Superior temporal gyrus (tissue), 1 donor: ENCODE data around the gene DLK2.
"Not testable (repeated sequence)": the region's sequence is repeated elsewhere in the genome, so short reads cannot be mapped to it uniquely, and the experiment has no call there.

Experiments
- DNase-seq: peaks from one replicate; pipeline ENCODE4 v3.0.0-alpha.2; 2016; ENCODE audit errors: extremely low spot score

Gene DLK2

GRCh38 chr6:43427406-43428111 is 27.8 kb downstream of the DLK2 start, which contains the start of gene ABCC10:
Gene ABCC10 (plus strand): TSS chr6:43427541. CDS start chr6:43427979, 438 bp downstream.
- peak; percentile 96 for DNase-seq

- DNase-seq, result no peak
Measured at GRCh38 chr6:43426928-43427405, 28.4 kb downstream of the DLK2 start.

- DNase-seq, result not testable (repeated sequence)
Measured at GRCh38 chr6:43425083-43425482, 30.3 kb downstream of the DLK2 start.

GRCh38 chr6:43421831-43422230 is 33.5 kb downstream of the DLK2 start:
- no peak for DNase-seq

GRCh38 chr6:43420012-43420709 is 35.2 kb downstream of the DLK2 start:
- DNase-seq, result no peak

- no peak for DNase-seq
Measured at GRCh38 chr6:43416935-43417334, 38.4 kb downstream of the DLK2 start.

- not testable (repeated sequence) for DNase-seq
Measured at GRCh38 chr6:43415275-43415674, 40.1 kb downstream of the DLK2 start.

- DNase-seq, result no peak
Measured at GRCh38 chr6:43413002-43413401, 42.3 kb downstream of the DLK2 start.

GRCh38 chr6:43412541-43412940 is 42.8 kb downstream of the DLK2 start:
- no peak for DNase-seq

GRCh38 chr6:43410776-43411175 is 44.6 kb downstream of the DLK2 start:
- DNase-seq, result not testable (repeated sequence)

GRCh38 chr6:43408259-43408658 is 47.1 kb downstream of the DLK2 start:
- DNase-seq, result no peak

- DNase-seq, result no peak
Measured at GRCh38 chr6:43407296-43407695, 48.1 kb downstream of the DLK2 start.

- DNase-seq, result no peak
Measured at GRCh38 chr6:43405354-43405753, 50.0 kb downstream of the DLK2 start.

- DNase-seq, result no peak
Measured at GRCh38 chr6:43402820-43403219, 52.5 kb downstream of the DLK2 start.

GRCh38 chr6:43401730-43402129 is 53.6 kb downstream of the DLK2 start:
- peak; percentile 19 for DNase-seq
